Activated CD4-positive, alpha-beta T cell treated with anti-CD3 and anti-CD28 coated beads for 4 hours (primary cell): ENCODE measurements around the gene COL18A1.
"Not testable (repeated sequence)": the region's sequence is repeated elsewhere in the genome, so short reads cannot be mapped to it uniquely, and the experiment has no call there.

ENCODE experiments used
- DNase-seq, 2 donors: peaks; one replicate each; pipeline ENCODE4 v3.0.0-alpha.2; 2020

The COL18A1 gene

GRCh38 chr21:45550522-45551210, 145.7 kb downstream of the COL18A1 start:
- peak in 1 of 2 donors; percentile 37 for DNase-seq

DNA sequence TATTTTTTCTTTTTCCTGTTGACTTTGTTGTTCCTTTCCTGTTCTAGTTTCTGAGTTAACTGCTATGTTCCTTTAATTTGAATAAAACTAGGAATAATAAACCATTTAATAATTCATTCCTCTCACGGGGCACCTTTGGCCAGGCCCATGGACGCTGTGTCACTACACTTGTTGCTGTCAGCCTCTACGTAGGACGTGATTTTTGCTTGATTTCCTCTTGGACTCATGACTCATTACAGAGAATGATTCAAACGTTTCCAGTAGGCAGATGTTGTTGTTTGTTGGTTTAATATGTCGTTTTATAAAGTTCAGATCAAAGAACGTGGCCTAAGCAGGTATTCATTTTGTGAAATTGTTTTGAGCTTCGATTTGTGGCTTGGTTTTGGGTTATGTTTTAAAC, 146.4 kb downstream of the COL18A1 start:
- DNase-seq: peak; percentile 50 to 54

GRCh38 chr21:45551783-45552695, 147.1 kb downstream of the COL18A1 start:
- no peak for DNase-seq

DNA sequence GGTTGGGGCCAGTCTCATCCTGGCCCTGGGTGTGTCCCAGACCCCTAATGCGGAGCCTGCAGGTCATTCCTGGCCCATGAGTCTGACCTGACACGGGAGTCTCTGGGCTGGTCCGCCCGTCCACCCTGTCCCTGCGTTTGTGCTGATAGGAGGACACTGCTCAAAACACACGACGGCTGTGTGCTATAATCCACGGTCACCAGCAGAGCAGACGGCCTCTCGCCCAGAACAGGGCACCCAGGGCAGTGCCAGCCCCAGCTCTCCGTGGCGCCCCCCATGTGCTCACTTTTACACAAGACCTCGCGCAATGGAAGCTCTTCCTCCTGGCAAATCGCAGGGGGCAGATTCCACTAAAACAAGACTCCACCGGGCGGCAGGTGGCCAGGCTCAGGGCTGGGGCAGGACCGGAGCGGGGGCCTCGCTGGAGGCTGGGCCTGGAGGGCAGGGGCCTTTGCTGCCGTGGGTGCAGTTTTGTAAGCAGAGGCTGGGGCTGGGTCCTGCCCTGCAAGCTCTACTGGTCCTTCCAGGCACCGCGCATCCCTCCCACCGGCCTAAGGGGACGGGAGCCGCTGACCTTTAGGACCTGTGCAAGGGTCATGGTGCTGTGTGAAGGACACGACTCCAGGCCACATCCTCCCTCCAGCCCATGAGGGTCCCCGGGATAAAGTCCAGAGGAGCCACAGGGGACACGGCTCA, 147.9 kb downstream of the COL18A1 start:
- no peak for DNase-seq

- peak; percentile 83 to 88 for DNase-seq
Measured at GRCh38 chr21:45554477-45555175, 149.7 kb downstream of the COL18A1 start.

- peak in 1 of 2 donors; percentile 44 for DNase-seq
Measured at GRCh38 chr21:45555251-45555556, 150.2 kb downstream of the COL18A1 start.

DNA sequence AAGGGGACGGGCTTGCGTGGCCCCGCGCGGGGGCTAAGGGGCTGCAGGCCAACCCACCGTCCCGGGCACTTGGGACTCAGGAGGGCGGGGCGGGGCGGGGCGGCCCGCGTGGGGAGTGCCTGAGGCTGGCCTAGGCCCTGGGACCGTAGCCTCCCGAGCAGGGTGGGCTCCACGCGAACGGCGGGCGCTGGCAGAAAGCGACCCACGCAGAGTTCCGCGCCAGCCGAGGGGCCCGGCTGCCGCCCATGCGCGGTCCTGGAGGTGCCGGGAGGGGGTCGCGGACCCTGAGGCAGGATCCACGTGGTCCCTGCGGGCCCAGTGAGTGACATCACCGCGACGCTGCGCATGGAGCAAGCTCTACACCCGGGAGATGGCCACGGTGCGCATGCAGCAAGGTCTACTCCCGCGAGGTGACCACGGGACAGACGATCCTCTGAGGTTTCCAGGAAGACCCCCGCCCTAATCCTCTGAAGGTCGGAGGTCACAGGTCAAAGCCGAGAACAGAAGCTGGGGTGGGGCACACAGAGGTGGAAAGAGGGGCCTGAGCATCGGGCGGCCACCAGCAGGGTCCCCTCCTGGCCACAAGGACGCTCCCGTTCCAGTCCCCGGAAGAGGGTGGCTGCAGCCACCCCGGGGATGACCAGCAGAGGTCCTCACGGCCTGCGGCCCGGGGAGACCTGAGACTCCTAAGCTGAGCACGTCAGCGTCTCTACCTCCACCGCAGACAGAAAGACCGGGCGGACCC, 150.8 kb downstream of the COL18A1 start:
- DNase-seq: peak; percentile 36 to 45

DNA sequence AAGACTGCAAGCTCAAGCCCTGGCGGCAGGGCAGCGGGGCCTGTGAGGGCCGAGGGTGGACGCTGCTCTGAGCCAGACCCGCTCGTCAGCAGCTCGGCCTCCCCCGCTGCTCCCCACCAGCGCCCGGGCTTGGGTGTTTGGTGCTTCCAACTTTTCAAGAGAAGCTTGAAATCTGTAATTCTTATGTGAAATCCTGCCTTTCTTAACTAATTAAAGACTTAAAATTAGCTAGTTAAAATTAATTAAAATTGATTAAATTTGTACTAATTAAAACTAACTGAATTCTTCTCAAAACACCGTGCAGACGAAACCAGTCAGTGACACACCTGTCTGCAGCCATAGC, 151.3 kb downstream of the COL18A1 start:
- DNase-seq: no peak

GRCh38 chr21:45556645-45557615, 152.0 kb downstream of the COL18A1 start:
- DNase-seq: no peak

DNA sequence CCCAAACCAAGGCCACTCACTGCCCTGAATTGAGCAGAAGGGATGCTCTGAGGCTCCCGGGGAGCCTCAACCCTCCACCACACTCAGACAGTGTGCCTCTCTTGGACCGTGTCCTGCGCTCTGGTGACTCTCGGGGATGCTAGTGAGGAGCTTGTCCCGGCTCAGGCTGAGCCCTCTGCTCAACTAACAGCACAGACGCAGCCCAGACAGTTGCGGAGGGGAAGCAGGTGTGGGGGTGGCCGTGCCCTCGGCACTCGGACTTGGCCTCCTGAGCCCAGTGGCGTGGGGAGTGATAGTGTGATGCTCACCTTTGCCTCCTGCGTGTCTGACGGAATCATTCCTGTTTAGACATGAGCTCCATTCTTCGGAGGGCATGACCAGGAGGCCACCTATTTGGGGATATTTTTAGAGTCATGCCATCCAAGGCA, 152.7 kb downstream of the COL18A1 start:
- no peak for DNase-seq

GRCh38 chr21:45558044-45558721, 153.2 kb downstream of the COL18A1 start:
- DNase-seq: no peak

DNA sequence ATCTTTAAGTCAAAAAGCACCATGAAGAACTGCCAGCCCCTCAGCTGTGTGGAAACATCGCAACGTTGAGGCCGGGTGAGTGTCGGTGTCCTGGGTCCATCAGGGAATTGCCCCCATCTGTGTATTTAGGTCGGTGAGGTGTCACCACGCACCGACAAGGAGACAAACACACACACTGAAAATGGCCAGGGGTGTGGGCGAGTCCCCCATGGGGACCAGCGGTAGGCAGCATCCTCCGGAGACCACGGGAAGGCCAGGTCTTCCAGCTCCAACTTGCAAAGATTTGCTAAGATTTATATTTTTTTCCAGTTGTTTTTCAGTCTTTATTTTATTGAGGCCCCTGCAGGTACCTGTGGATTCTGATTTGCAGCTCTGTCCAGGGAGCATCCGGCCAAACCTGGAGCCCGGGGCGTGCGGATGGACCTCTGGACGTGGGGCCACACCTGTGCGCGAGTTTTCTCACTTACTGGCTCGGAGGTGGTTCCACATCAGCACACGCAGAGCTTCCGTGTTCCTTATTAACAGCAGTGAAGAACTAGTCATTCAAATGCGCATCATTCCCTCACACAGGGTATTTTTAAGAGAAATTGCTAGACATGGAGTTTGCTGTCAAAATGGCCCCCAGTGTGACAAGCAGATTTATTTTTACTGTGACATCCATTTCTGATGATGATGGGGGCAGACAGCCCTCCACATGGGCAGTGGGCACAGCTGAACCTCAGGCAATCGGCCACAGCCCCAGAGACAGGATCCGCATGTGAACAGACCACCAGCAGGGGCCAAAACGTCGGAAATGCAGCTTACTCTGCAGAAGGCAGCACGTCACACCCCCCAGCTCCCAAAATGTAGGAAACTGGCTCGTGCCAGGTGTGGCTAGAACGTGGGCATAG, 154.5 kb downstream of the COL18A1 start:
- DNase-seq: no peak

DNA sequence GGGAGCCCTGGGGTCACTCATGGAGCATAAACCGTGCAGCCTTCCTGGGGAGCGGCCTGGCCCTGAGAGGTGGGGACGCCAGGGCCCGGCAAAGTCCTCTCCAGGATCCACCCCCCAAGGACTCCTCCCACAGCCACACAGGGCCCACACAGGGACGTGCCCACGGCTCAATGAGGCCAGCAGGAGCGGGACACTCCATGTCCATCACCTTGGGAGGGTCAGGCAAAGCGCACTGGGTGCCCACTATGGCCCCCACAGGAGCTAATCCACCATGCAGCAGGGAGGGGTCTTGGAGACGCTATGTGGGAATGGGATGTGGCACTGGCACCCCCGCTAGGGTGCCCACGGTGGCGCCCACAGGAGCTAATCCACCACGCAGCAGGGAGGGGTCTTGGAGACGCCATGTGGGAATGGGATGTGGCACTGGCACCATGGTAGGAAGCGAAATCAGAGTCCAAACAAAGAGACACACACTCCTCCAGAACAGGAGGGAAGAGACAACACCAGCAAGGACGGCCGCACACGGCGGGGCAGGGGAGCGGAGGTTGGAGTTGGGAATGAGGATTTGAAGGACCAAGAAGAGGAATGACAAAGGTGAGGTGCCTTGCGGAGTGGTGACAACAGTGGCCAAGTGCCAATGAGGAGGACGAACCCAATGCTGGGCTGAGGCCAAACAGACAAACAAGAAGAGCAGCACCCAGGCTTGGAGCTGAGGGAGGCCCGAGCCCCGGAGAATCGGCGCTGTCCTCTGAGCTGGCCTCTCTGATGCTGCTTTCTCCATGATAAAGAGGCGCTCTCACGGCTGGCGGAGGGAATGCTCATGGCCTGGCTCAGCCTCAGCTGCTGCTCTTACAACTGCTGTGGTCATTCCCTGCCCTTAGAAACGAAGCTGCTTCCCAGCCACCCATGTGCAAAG, 155.4 kb downstream of the COL18A1 start:
- DNase-seq: no peak

DNA sequence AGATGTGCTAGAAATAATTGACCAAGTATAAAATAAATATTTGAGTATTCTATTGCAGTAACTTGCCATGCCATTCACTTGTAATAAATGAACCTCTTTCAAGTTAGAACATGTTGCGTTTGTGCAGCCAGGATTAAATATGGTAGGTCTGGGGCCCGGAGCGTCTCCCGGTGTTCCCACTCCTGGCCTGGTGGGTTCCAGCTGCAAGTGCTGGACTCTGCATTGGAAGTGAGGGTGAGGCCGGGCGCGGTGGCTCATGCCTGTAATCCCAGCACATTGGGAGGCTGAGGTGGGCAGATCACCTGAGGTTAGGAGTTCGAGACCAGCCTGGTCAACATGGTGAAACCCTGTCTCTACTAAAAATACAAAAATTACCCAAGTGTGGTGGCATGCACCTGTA, 156.3 kb downstream of the COL18A1 start:
- not testable (repeated sequence) for DNase-seq

DNA sequence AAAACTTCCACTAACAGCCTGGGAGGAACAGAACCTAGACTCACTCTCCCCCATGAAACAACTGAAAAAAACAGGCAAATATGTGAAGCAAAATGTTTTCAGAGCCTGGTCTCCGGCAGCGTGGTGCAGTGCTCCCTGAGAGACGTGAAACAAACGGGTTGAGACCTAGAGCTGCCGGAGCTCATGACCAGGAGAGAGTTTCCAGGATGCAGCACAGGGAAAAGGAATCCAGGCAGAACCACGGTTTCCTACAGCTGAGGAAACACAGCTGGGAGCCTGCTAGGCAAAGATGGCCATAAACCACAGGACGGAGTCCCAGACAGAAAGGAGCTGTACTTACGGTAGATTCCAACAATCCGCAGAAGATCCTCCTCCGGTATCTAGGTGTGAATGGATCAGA, 157.4 kb downstream of the COL18A1 start:
- no peak for DNase-seq

- DNase-seq: no peak
Measured at GRCh38 chr21:45562965-45563364, 158.0 kb downstream of the COL18A1 start.
